ENCODE data around the gene JARID2. TPM values are rescaled to one million over a fixed set of nuclear protein-coding genes. Genes with fewer than 3 reads are reported as not detected.

The JARID2 gene
- total and polyA plus RNA-seq, 2 of the 8 experiments (the other 6 are each of a cell fraction or from before 2014, with no cell fraction given) = 60.1 to 239 TPM

DNA sequence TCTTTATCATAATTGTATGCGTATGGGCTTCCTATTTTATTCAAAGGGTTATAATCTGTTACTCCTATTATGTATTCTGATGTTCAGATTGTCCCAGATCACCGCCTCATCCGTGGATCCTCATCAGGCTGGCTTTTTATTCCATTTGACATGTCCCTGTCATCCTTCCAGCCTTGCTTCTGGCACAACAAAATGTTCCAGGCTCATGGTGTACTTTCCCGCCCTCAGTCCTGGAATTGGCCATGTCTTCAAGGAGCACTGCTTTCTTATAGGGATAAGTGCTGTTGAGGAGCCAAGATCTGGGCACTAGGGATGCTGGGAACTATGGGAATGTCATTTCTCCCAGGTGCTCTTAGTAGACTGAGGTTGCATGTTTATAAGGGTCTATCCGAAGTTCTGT, 207.8 kb downstream of the JARID2 start:
- Histone ChIP-seq H3K9ac (replicated peaks in 1 of 4; ENCODE audit: extremely low read depth in 1 of 4, low read depth in 3 of 4, low read length in 3 of 4) (peak overlapping the region in 1 of 4 experiments; percentile 39; a peak in 1 of 7 replicates), H3K27ac (ENCODE audit: low read depth, low read length) (no peak overlapping the region), H3K23ac (ENCODE audit: insufficient read length) (no peak overlapping the region), H4K20me1 (replicated peaks in 1 of 2; ENCODE audit: control insufficient read depth in 1 of 2, insufficient read depth in 2 of 2, low read length in 2 of 2) (peaks cover 31 to 54% of the 10 kb centered on the region in 2 experiments), H3K36me3 (ENCODE audit: control insufficient read depth in 2 of 4, insufficient read depth in 4 of 4, low read length in 3 of 4) (peaks cover 0 to 40% (median 16%) of the 10 kb centered on the region in 4 experiments; a peak in 6 of 8 replicates), H3K4ac (replicated peaks; ENCODE audit: insufficient read length, low read depth, low read length) (no peak overlapping the region), H2AFZ (ENCODE audit: low read length) (no peak overlapping the region), H3K9me3 (ENCODE audit: insufficient read depth in 2 of 2, low read depth in 1 of 2, low read length in 1 of 2) (no peaks in the 10 kb centered on the region), H3K79me1 (ENCODE audit: low read depth, low read length) (peaks cover 4% of the 10 kb centered on the region; the same call in 1 of the 2 replicates), H3K4me3 (ENCODE audit: extremely low read depth in 1 of 4, insufficient read depth in 2 of 4, low read depth in 3 of 4, low read length in 4 of 4) (no peak overlapping the region), H3K4me1 (replicated peaks in 1 of 4; ENCODE audit: control insufficient read depth in 3 of 4, insufficient read depth in 4 of 4, low read length in 3 of 4) (peaks cover 0 to 15% (median 7%) of the 10 kb centered on the region in 4 experiments; a peak in 3 of 7 replicates), H4K5ac (ENCODE audit: insufficient read length, low read depth, low read length) (no peak overlapping the region), H4K8ac (ENCODE audit: extremely low read depth, insufficient read depth, low read length) (no peak overlapping the region), H4K91ac (replicated peaks; ENCODE audit: insufficient read length, low read length) (no peak overlapping the region), H3K27me3 (replicated peaks in 1 of 4; ENCODE audit: control insufficient read depth in 3 of 4, extremely low read depth in 1 of 4, insufficient read depth in 3 of 4, low read length in 3 of 4) (no peaks in the 10 kb centered on the region), H3K23me2 (ENCODE audit: low read depth, low read length) (no peaks in the 10 kb centered on the region), H3K56ac (replicated peaks; ENCODE audit: insufficient read length, low read depth, low read length) (no peak overlapping the region), H2BK15ac (ENCODE audit: low read length) (no peak overlapping the region), H2BK120ac (replicated peaks; ENCODE audit: low read depth, low read length) (no peak overlapping the region), H2AK5ac (ENCODE audit: low read depth, low read length) (no peak overlapping the region), H2BK12ac (ENCODE audit: low read depth, low read length) (no peak overlapping the region), H3K14ac (ENCODE audit: insufficient read length) (no peak overlapping the region), H2BK20ac (ENCODE audit: low read length) (no peak overlapping the region), H3K79me2 (ENCODE audit: control insufficient read depth in 1 of 2, insufficient read depth in 2 of 2, low read length in 2 of 2) (peaks cover 19 to 99% of the 10 kb centered on the region in 2 experiments), H3K4me2 (ENCODE audit: insufficient read depth in 1 of 2, low read depth in 2 of 2, low read length in 2 of 2) (no peak overlapping the region), H3K18ac (ENCODE audit: extremely low read depth, low read length) (no peak overlapping the region), H2BK5ac (ENCODE audit: low read depth, low read length) (no peak overlapping the region)
- DNase-seq (ENCODE audit: low read depth in 1 of 2, low spot score in 2 of 2) (no peak), FAIRE-seq (no peak)
- ChIA-PET POLR2A (ENCODE audit: partially characterized antibody) (no interaction called here), CTCF (ENCODE audit: partially characterized antibody) (no interaction called here)
- TF ChIP-seq EP300 (IDR thresholded peaks at IDR 0.05; ENCODE audit: borderline replicate concordance in 1 of 2, low read depth in 2 of 2, low read length in 2 of 2) (no peak), BRCA1 (IDR thresholded peaks at IDR 0.05; ENCODE audit: low read depth, low read length) (no peak)
- 92% methylated on average over 5 of the region's 5 CpGs; no CpG with 5 or more reads in 1 of the 2 experiments for WGBS, 2 experiments (ENCODE audit: extremely low coverage in 1 of 2, insufficient coverage in 1 of 2, insufficient read length in 1 of 2, insufficient replicate concordance in 2 of 2, low coverage in 1 of 2, low lambda C conversion rate in 2 of 2, missing lambda C conversion rate in 1 of 2)
